ENCODE measurements around the gene FAM107B. TPM values are rescaled to one million over a fixed set of nuclear protein-coding genes. Genes with fewer than 3 reads are reported as not detected.
A peak's percentile ranks its signal among the peaks of the same experiment; 100 is the strongest.

The FAM107B gene
- total and polyA plus RNA-seq, 2 of the 4 experiments (the other 2 are of a cell fraction): 26.4 to 27.1 TPM

DNA sequence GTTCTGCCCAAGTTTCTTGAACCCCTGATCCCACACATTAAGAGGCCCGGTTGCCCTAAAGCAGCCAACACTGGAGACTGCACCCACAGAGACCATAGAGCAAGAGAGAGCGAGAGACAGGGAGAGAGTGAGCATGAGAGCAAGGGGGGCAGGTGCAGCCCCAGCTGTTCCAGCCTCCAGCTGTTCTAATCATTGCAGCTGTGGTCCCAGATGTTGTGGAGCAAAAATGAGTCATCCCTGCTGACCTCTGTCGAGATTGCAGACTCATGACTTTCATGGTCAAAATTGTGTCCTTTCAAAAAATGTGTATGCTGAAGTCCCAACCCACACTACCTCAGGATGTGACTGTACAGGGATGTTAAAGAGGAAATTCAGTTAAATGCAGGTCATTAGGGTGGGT is 300.0 kb downstream of the FAM107B start:
- no peak overlapping the region for H2AK9ac ChIP-seq (replicated peaks; ENCODE audit: low read depth, low read length, poor library complexity)
- H3K56ac ChIP-seq (ENCODE audit: extremely low read depth, insufficient read depth, low read length): no peak overlapping the region
- 0 out of 2 replicates have a peak, but pooled peaks have one; percentile 9 for TF ChIP-seq MAFK (IDR thresholded peaks at IDR 0.05; ENCODE audit: low read depth, low read length)
- TF ChIP-seq NFE2L2 (IDR thresholded peaks at IDR 0.05; ENCODE audit: low read depth, low read length): no peak
- BruUV-seq (replicated peaks): no TSS peak
- peak overlapping the region; percentile 82; the same call in 1 of the 2 replicates for H2BK20ac ChIP-seq (ENCODE audit: low read depth, low read length)
- no CpG with 5 or more reads among the region's 3 CpGs for WGBS, 2 experiments (ENCODE audit: extremely low coverage in 2 of 2, insufficient read length in 1 of 2)
- H4K5ac ChIP-seq (ENCODE audit: low read depth, low read length): no peak overlapping the region; the same call in 1 of the 2 replicates
- no peaks in the 10 kb centered on the region for H3K79me1 ChIP-seq (ENCODE audit: low read depth in 1 of 2, low read length in 2 of 2)
- H2BK120ac ChIP-seq (ENCODE audit: low read depth, low read length): peak overlapping the region; percentile 71; the same call in 1 of the 2 replicates
- dilution Hi-C loops (cut with HindIII; ENCODE audit: low sequenced_read_pairs, unreplicated experiment) (no loop called here), intact Hi-C loops (cut with micrococcal nuclease) (loop anchor here (5.0 to 10.0 kb wide), 3 partner anchors 77 to 860 kb away; no protein-coding TSS in a partner anchor), in situ Hi-C loops (cut with MboI; ENCODE audit: low sequenced_read_pairs) (loop anchor here (5.0 kb wide), 1 partner anchor 272 kb away; no protein-coding TSS in a partner anchor)
- DNase-seq (peak; percentile 55), ATAC-seq (ENCODE audit: low read depth) (0 out of 2 replicates have a peak, but pooled peaks have one; percentile 8)
- H3K4me3 ChIP-seq (ENCODE audit: insufficient read depth, low read depth, low read length): no peak overlapping the region
- no peaks in the 10 kb centered on the region for H4K20me1 ChIP-seq (ENCODE audit: insufficient read depth, low read length)
- ChIA-PET CTCF (interaction anchor here (0.9 kb wide), 1 partner anchor 8 kb away, joined by 4 read pairs; no protein-coding TSS in a partner anchor), POLR2A (ENCODE audit: unreplicated experiment) (interaction anchor here (0.6 kb wide), 1 partner anchor 289 kb away, joined by 3 read pairs; no protein-coding TSS in a partner anchor)
- peak overlapping the region; percentile 92 for H2BK15ac ChIP-seq (ENCODE audit: low read depth, low read length)
- peaks cover 10% of the 10 kb centered on the region; the same call in 1 of the 2 replicates for H3K9me1 ChIP-seq (ENCODE audit: insufficient read depth, low read length)
- no peak overlapping the region for H3K23ac ChIP-seq (ENCODE audit: low read depth, low read length)
- H3K4me2 ChIP-seq (ENCODE audit: low read depth, low read length): no peak overlapping the region
- H3K9ac ChIP-seq (ENCODE audit: low read depth, low read length): no peak overlapping the region
- H3K4me1 ChIP-seq (ENCODE audit: control insufficient read depth, insufficient read depth, low read length): peaks cover 13% of the 10 kb centered on the region; the same call in 1 of the 2 replicates
- H3K27ac ChIP-seq (ENCODE audit: insufficient read depth, low read length): no peak overlapping the region
- no peaks in the 10 kb centered on the region for H3K36me3 ChIP-seq (ENCODE audit: control insufficient read depth, insufficient read depth, low read length)
- no peaks in the 10 kb centered on the region for H3K9me3 ChIP-seq (ENCODE audit: control insufficient read depth, insufficient read depth, low read length)
- H3K4ac ChIP-seq (ENCODE audit: low read depth, low read length): peak overlapping the region; percentile 75; the same call in 1 of the 2 replicates
- peak overlapping the region; percentile 27; the same call in 1 of the 2 replicates for H3K18ac ChIP-seq (ENCODE audit: low read depth, low read length)
- H4K91ac ChIP-seq (ENCODE audit: insufficient read depth, low read depth, low read length): peak overlapping the region; percentile 39; the same call in 1 of the 2 replicates
- H3K27me3 ChIP-seq (ENCODE audit: control insufficient read depth, insufficient read depth, low read length): peaks cover 3% of the 10 kb centered on the region; the same call in 1 of the 2 replicates
- H2AK5ac ChIP-seq (ENCODE audit: low read depth, low read length): peak overlapping the region; percentile 63; the same call in 1 of the 2 replicates
- peak overlapping the region; percentile 17 for H2BK5ac ChIP-seq (ENCODE audit: low read depth, low read length, poor library complexity, severe bottlenecking)
- no peak overlapping the region for H2AFZ ChIP-seq (replicated peaks; ENCODE audit: low read length, poor library complexity)
- peak overlapping the region; percentile 16 to 31; a peak in 2 of 4 replicates for H4K8ac ChIP-seq (ENCODE audit: low read depth in 2 of 2, low read length in 2 of 2)
- peak overlapping the region; percentile 33; the same call in 1 of the 2 replicates for H3K14ac ChIP-seq (replicated peaks; ENCODE audit: low read depth, low read length)

All from IMR-90 (cell line).